ENCODE measurements around the gene MYO1F. TPM values are rescaled to one million over a fixed set of nuclear protein-coding genes. Genes with fewer than 3 reads are reported as not detected.

Gene MYO1F
- total RNA-seq, 1 donor from 2014 or later: 7.8 TPM

DNA sequence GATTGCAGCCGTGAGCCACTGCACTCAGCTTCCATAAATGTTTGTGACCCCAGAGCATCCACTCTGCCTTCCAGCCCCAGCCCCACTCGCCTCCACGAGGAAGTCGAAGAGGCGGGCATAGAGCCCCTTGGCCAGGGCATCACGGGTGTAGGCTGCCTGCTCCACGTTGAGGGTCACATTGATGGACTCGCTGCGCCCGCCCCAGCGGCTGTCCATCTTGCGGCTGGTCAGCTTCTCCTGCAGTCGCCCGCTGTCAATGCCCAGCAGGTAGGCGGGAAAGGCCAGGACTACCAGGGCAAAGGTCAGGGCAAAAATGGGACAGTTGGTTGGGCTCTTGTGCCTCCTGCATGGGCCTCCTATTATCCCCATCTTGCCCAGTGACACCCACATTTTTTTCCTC lies 27.2 kb downstream of the MYO1F start:
- Histone ChIP-seq H3K9ac (ENCODE audit: low read depth in 1 of 3, low read length in 3 of 3) (no peak overlapping the region), H3K4me1 (ENCODE audit: control insufficient read depth in 3 of 3, insufficient read depth in 3 of 3, low read length in 3 of 3) (no peaks in the 10 kb centered on the region), H3K27me3 (ENCODE audit: control insufficient read depth in 3 of 3, insufficient read depth in 3 of 3, low read length in 3 of 3) (peaks cover 0 to 5% (median 0%) of the 10 kb centered on the region in 3 donors), H3K36me3 (ENCODE audit: control insufficient read depth in 3 of 3, insufficient read depth in 3 of 3, low read length in 3 of 3) (no peaks in the 10 kb centered on the region), H3K27ac (ENCODE audit: low read depth, low read length) (no peak overlapping the region), H3K4me3 (ENCODE audit: low read length in 3 of 3) (no peak overlapping the region), H3K9me3 (ENCODE audit: control insufficient read depth in 3 of 3, low read length in 3 of 3) (no peaks in the 10 kb centered on the region)

- H3K27me3 ChIP-seq (ENCODE audit: control insufficient read depth in 3 of 3, insufficient read depth in 3 of 3, low read length in 3 of 3): no peaks in the 10 kb centered on the region
- H3K9me3 ChIP-seq (ENCODE audit: control insufficient read depth in 3 of 3, low read length in 3 of 3): no peaks in the 10 kb centered on the region
- H3K4me1 ChIP-seq (ENCODE audit: control insufficient read depth in 3 of 3, insufficient read depth in 3 of 3, low read length in 3 of 3): no peaks in the 10 kb centered on the region
- H3K4me3 ChIP-seq (ENCODE audit: low read length in 3 of 3): no peak overlapping the region
- no peak overlapping the region for H3K9ac ChIP-seq (ENCODE audit: low read depth in 1 of 3, low read length in 3 of 3)
- no peaks in the 10 kb centered on the region for H3K36me3 ChIP-seq (ENCODE audit: control insufficient read depth in 3 of 3, insufficient read depth in 3 of 3, low read length in 3 of 3)
- H3K27ac ChIP-seq (ENCODE audit: low read depth, low read length): no peak overlapping the region
Observed at GRCh38 chr19:8545743-8546142, 31.5 kb downstream of the MYO1F start.

- H3K27me3 ChIP-seq (ENCODE audit: control insufficient read depth in 3 of 3, insufficient read depth in 3 of 3, low read length in 3 of 3): no peaks in the 10 kb centered on the region
- no peaks in the 10 kb centered on the region for H3K9me3 ChIP-seq (ENCODE audit: control insufficient read depth in 3 of 3, low read length in 3 of 3)
- no peak overlapping the region for H3K27ac ChIP-seq (ENCODE audit: low read depth, low read length)
- H3K4me3 ChIP-seq (ENCODE audit: low read length in 3 of 3): no peak overlapping the region
- H3K4me1 ChIP-seq (ENCODE audit: control insufficient read depth in 3 of 3, insufficient read depth in 3 of 3, low read length in 3 of 3): no peaks in the 10 kb centered on the region
- no peak overlapping the region for H3K9ac ChIP-seq (ENCODE audit: low read depth in 1 of 3, low read length in 3 of 3)
- H3K36me3 ChIP-seq (ENCODE audit: control insufficient read depth in 3 of 3, insufficient read depth in 3 of 3, low read length in 3 of 3): peaks cover 0 to 2% (median 0%) of the 10 kb centered on the region in 3 donors
Observed at GRCh38 chr19:8544168-8544567, 33.1 kb downstream of the MYO1F start.

DNA sequence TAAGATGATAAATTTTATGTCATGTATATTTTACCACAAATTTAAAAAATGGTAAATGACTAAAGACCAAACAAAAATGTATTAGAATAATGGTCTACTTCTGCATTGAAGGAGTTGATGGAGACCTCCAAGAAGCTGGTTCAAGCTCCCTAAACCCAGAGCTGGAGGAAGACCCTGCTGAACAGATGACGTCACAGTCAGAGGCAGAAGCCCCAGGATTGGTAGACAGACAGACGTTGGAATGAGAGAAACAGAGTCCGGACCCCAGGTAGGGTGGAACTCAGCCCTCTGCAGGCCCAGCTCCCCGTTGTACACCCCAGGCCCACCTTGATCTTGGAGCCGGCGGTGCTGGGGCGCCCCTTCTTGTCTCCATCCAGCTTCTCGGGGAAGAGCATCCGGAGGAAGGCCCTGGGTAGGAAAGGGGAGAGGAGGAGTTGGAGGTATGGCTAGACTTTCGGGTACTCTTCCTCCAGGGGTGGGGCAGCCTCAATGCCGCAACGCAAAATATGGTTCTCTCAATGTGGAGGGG lies 37.6 kb downstream of the MYO1F start:
- Histone ChIP-seq H3K9me3 (ENCODE audit: control insufficient read depth in 3 of 3, low read length in 3 of 3) (no peaks in the 10 kb centered on the region), H3K27ac (ENCODE audit: low read depth, low read length) (no peak overlapping the region), H3K4me1 (ENCODE audit: control insufficient read depth in 3 of 3, insufficient read depth in 3 of 3, low read length in 3 of 3) (no peaks in the 10 kb centered on the region), H3K4me3 (ENCODE audit: low read length in 3 of 3) (no peak overlapping the region), H3K27me3 (ENCODE audit: control insufficient read depth in 3 of 3, insufficient read depth in 3 of 3, low read length in 3 of 3) (no peaks in the 10 kb centered on the region), H3K36me3 (ENCODE audit: control insufficient read depth in 3 of 3, insufficient read depth in 3 of 3, low read length in 3 of 3) (peaks cover 0 to 2% (median 0%) of the 10 kb centered on the region in 3 donors), H3K9ac (ENCODE audit: low read depth in 1 of 3, low read length in 3 of 3) (no peak overlapping the region)

- no peak overlapping the region for H3K4me3 ChIP-seq (ENCODE audit: low read length in 3 of 3)
- H3K36me3 ChIP-seq (ENCODE audit: control insufficient read depth in 3 of 3, insufficient read depth in 3 of 3, low read length in 3 of 3): peaks cover 0 to 2% (median 0%) of the 10 kb centered on the region in 3 donors
- H3K27ac ChIP-seq (ENCODE audit: low read depth, low read length): no peak overlapping the region
Observed at GRCh38 chr19:8537099-8537498, 40.1 kb downstream of the MYO1F start.

DNA sequence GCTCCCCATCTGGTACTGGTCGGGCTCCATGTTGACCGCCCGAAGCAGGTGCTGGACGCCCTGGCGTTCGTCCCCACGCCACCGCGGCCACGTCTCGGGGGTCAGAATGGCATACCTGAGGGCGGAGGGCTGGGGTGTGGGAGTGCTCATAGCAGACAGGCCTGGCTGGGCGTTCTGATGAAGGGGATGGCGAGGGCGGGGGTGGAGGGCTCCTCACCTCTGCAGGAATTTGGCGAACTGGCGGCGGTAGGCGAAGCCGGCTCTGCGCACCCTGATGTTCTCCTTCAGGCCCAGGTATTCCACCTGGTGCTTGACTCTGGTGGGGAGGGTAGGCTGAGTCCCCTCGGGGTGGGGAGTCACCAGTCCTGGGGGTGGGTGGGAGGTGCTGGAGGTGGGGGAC lies 41.0 kb downstream of the MYO1F start:
- H3K36me3 ChIP-seq (ENCODE audit: control insufficient read depth in 3 of 3, insufficient read depth in 3 of 3, low read length in 3 of 3): peaks cover 0 to 2% (median 0%) of the 10 kb centered on the region in 3 donors

More at GRCh38 chr19:8537099-8537498, 40.1 kb downstream of the MYO1F start:
- Histone ChIP-seq H3K9ac (ENCODE audit: low read depth in 1 of 3, low read length in 3 of 3) (no peak overlapping the region), H3K9me3 (ENCODE audit: control insufficient read depth in 3 of 3, low read length in 3 of 3) (no peaks in the 10 kb centered on the region), H3K27me3 (ENCODE audit: control insufficient read depth in 3 of 3, insufficient read depth in 3 of 3, low read length in 3 of 3) (no peaks in the 10 kb centered on the region), H3K4me1 (ENCODE audit: control insufficient read depth in 3 of 3, insufficient read depth in 3 of 3, low read length in 3 of 3) (no peaks in the 10 kb centered on the region)

GRCh38 chr19:8532225-8532624 lies 45.0 kb downstream of the MYO1F start:
- H3K9ac ChIP-seq (ENCODE audit: low read depth in 1 of 3, low read length in 3 of 3): no peak overlapping the region
- no peak overlapping the region for H3K27ac ChIP-seq (ENCODE audit: low read depth, low read length)
- H3K27me3 ChIP-seq (ENCODE audit: control insufficient read depth in 3 of 3, insufficient read depth in 3 of 3, low read length in 3 of 3): peaks cover 0 to 12% (median 5%) of the 10 kb centered on the region in 3 donors
- no peak overlapping the region for H3K4me3 ChIP-seq (ENCODE audit: low read length in 3 of 3)
- peaks cover 0 to 2% (median 0%) of the 10 kb centered on the region in 3 donors for H3K36me3 ChIP-seq (ENCODE audit: control insufficient read depth in 3 of 3, insufficient read depth in 3 of 3, low read length in 3 of 3)
- peaks cover 0 to 4% (median 0%) of the 10 kb centered on the region in 3 donors for H3K9me3 ChIP-seq (ENCODE audit: control insufficient read depth in 3 of 3, low read length in 3 of 3)
- H3K4me1 ChIP-seq (ENCODE audit: control insufficient read depth in 3 of 3, insufficient read depth in 3 of 3, low read length in 3 of 3): no peaks in the 10 kb centered on the region

More for the DNA sequence above, 41.0 kb downstream of the MYO1F start:
- Histone ChIP-seq H3K27me3 (ENCODE audit: control insufficient read depth in 3 of 3, insufficient read depth in 3 of 3, low read length in 3 of 3) (no peaks in the 10 kb centered on the region), H3K9me3 (ENCODE audit: control insufficient read depth in 3 of 3, low read length in 3 of 3) (no peaks in the 10 kb centered on the region), H3K4me1 (ENCODE audit: control insufficient read depth in 3 of 3, insufficient read depth in 3 of 3, low read length in 3 of 3) (no peaks in the 10 kb centered on the region), H3K4me3 (ENCODE audit: low read length in 3 of 3) (no peak overlapping the region), H3K9ac (ENCODE audit: low read depth in 1 of 3, low read length in 3 of 3) (no peak overlapping the region), H3K27ac (ENCODE audit: low read depth, low read length) (no peak overlapping the region)

- H3K9me3 ChIP-seq (ENCODE audit: control insufficient read depth in 3 of 3, low read length in 3 of 3): peaks cover 0 to 4% (median 0%) of the 10 kb centered on the region in 3 donors
- no peak overlapping the region for H3K9ac ChIP-seq (ENCODE audit: low read depth in 1 of 3, low read length in 3 of 3)
- H3K27ac ChIP-seq (ENCODE audit: low read depth, low read length): no peak overlapping the region
- H3K4me1 ChIP-seq (ENCODE audit: control insufficient read depth in 3 of 3, insufficient read depth in 3 of 3, low read length in 3 of 3): peaks cover 0 to 6% (median 5%) of the 10 kb centered on the region in 3 donors
- H3K36me3 ChIP-seq (ENCODE audit: control insufficient read depth in 3 of 3, insufficient read depth in 3 of 3, low read length in 3 of 3): peaks cover 0 to 2% (median 0%) of the 10 kb centered on the region in 3 donors
- no peak overlapping the region for H3K4me3 ChIP-seq (ENCODE audit: low read length in 3 of 3)
- peaks cover 0 to 17% (median 8%) of the 10 kb centered on the region in 3 donors for H3K27me3 ChIP-seq (ENCODE audit: control insufficient read depth in 3 of 3, insufficient read depth in 3 of 3, low read length in 3 of 3)
Observed at GRCh38 chr19:8531470-8531869, 45.8 kb downstream of the MYO1F start.

- no peak overlapping the region for H3K9ac ChIP-seq (ENCODE audit: low read depth in 1 of 3, low read length in 3 of 3)
- H3K27me3 ChIP-seq (ENCODE audit: control insufficient read depth in 3 of 3, insufficient read depth in 3 of 3, low read length in 3 of 3): peaks cover 0 to 17% (median 8%) of the 10 kb centered on the region in 3 donors
- peaks cover 0 to 4% (median 0%) of the 10 kb centered on the region in 3 donors for H3K9me3 ChIP-seq (ENCODE audit: control insufficient read depth in 3 of 3, low read length in 3 of 3)
- H3K27ac ChIP-seq (ENCODE audit: low read depth, low read length): no peak overlapping the region
- H3K4me3 ChIP-seq (ENCODE audit: low read length in 3 of 3): no peak overlapping the region
- peaks cover 0 to 2% (median 0%) of the 10 kb centered on the region in 3 donors for H3K36me3 ChIP-seq (ENCODE audit: control insufficient read depth in 3 of 3, insufficient read depth in 3 of 3, low read length in 3 of 3)
- H3K4me1 ChIP-seq (ENCODE audit: control insufficient read depth in 3 of 3, insufficient read depth in 3 of 3, low read length in 3 of 3): peaks cover 0 to 8% (median 7%) of the 10 kb centered on the region in 3 donors
Observed at GRCh38 chr19:8530061-8530679, 47.1 kb downstream of the MYO1F start.

DNA sequence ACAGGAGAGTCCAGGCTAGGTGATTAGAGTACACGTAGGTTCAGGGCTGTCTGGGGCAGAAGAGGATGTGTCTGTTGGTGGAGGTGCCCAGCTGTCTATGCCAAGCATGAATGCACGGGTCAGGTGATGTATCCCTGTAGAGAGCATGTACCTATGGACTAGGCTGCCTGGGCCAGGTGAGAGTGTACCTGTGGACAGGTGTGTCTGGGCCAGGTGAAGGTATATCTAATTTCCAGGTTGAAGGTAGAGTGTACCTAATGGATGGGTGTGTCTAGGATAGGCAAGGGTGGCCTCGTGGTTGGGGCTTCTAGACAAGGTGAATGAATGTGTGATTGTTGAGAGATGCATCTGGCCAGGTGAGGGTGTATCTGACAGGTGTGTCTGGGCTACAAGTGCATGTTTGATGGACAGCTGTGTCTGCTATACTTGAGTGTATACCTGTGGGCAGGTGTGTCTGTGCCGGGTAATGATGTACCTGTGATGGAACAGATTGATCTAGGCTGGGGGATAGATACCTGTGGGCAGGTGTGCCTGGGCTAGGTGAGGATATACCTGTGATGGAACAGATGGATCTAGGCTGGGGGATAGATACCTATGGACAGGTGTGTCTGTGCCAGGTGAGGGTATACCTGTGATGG lies 47.8 kb downstream of the MYO1F start:
- Histone ChIP-seq H3K36me3 (ENCODE audit: control insufficient read depth in 3 of 3, insufficient read depth in 3 of 3, low read length in 3 of 3) (peaks cover 0 to 2% (median 0%) of the 10 kb centered on the region in 3 donors), H3K9me3 (ENCODE audit: control insufficient read depth in 3 of 3, low read length in 3 of 3) (peaks cover 0 to 4% (median 0%) of the 10 kb centered on the region in 3 donors), H3K4me1 (ENCODE audit: control insufficient read depth in 3 of 3, insufficient read depth in 3 of 3, low read length in 3 of 3) (peaks cover 0 to 10% (median 8%) of the 10 kb centered on the region in 3 donors), H3K4me3 (ENCODE audit: low read length in 3 of 3) (no peak overlapping the region), H3K9ac (ENCODE audit: low read depth in 1 of 3, low read length in 3 of 3) (no peak overlapping the region), H3K27me3 (ENCODE audit: control insufficient read depth in 3 of 3, insufficient read depth in 3 of 3, low read length in 3 of 3) (peaks cover 0 to 17% (median 8%) of the 10 kb centered on the region in 3 donors), H3K27ac (ENCODE audit: low read depth, low read length) (no peak overlapping the region)

Data from skeletal muscle tissue (tissue), 4 donors.